Umbilical cord (tissue), 2 donors: Measurements from ENCODE around the gene NEMP2. TPM values are rescaled to one million over a fixed set of nuclear protein-coding genes. Genes with fewer than 3 reads are reported as not detected.

Experiments used
- DNase-seq: peaks from one replicate; pipeline ENCODE4 v3.0.0-alpha.2; 2015; ENCODE audit warnings: low spot score
- total RNA-seq: library from RNA; depleted of rRNA; stranded (reverse); fragments of >200 nt; gene quantifications from one replicate; pipeline ENCODE4 v1.2.3, GENCODE V29; 2014; ENCODE audit warnings: low replicate concordance; ENCODE audit not compliant: insufficient read depth

Gene NEMP2
- total RNA-seq, 1 donor from 2014 or later = 11.6 TPM

DNA sequence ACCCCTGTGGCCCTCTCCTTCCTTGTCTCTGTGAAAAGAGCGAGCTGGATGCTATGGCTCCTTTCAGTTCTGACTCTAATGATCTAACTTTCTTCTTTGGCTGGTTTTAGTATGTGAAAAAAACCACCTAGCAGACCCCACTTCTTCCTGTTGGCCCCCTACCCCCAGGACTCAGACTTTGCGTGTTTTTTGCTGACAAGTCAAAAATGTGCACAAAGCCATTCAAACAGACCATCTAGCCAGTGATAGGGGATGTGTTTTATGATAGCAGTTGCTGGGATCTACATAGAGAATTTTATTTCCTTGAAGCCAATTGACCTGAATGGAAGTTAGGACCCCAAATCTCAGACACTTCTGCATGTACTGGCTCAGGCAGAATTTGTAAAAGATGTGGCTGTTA lies 77.3 kb downstream of the NEMP2 start:
- no peak for DNase-seq

- DNase-seq = no peak
These were observed 77.7 kb downstream of the NEMP2 start for GRCh38 chr2:190456833-190457232.

DNA sequence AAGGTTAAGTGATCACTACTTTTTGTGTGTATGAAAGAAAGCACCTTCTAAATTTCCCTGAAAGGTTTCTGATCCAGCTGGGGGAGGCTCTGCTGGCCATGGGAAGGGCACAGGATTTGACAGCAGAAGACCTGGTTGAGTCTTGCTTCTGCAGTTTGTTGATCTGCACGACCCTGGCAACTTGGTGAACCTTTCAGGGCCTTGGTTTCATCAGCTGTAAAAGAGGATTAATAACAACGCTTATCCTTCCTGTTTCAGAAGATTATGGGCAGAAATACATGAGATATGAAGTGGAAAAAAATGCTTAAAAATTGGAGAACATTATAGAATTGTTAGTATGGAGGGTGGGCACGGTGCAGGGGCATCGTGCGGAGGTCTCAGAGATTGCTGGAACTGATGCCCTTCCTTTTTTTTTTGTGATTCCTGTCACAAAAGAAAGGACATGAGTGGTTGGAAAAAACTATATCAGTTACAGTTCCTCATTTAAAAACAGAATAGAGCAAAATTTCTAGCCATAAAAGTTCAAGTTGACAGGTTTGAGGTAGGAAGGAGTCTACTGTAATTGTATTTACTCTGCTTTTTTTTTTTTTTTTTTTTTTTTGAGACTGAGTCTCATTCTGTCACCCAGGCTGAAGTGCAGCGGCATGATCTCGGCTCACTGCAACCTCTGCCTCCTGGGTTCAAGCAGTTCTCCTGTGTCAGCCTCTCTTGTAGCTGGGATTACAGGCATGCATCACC lies 79.0 kb downstream of the NEMP2 start:
- no peak for DNase-seq

GRCh38 chr2:190454795-190455194 lies 79.7 kb downstream of the NEMP2 start:
- no peak for DNase-seq

Other genes with a start within 250 kb of the NEMP2 start
- gene HIBCH, start 214.9 kb downstream of the NEMP2 start, total RNA-seq = 15.2 TPM
- gene INPP1, start 191.1 kb downstream of the NEMP2 start, total RNA-seq = 2.4 TPM
- gene MFSD6, start 126.4 kb downstream of the NEMP2 start, total RNA-seq = 51.5 TPM
- 71.3 TPM for gene NAB1, start 114.4 kb upstream of the NEMP2 start, total RNA-seq